OCI-LY7 (cell line): Measurements from ENCODE around the gene OR10V1. TPM values are rescaled to one million over a fixed set of nuclear protein-coding genes. Genes with fewer than 3 reads are reported as not detected.

Experiments
- Bru-seq: library from RNA; stranded (reverse); fragments of 400-500 nt; gene quantifications from one replicate; lab custom pipeline; 2021; lab: Mats Ljungman, UMichigan
- BruChase-seq, 2 experiments: library from RNA; stranded (reverse); fragments of 400-500 nt; gene quantifications; one replicate each; lab custom pipeline; 2021; lab: Mats Ljungman, UMichigan
- BruUV-seq: library from RNA; stranded (reverse); fragments of 400-500 nt; replicated peaks from 2 replicates; lab custom pipeline; 2021; lab: Mats Ljungman, UMichigan
- CTCF ChIA-PET: fragments of 300-600 bp; sonication (Branson Sonifier 250); formaldehyde crosslinking; loops from one replicate; lab custom pipeline; 2022; ENCODE audit warnings: antibody characterized with exemption; ENCODE audit not compliant: unreplicated experiment; lab: Charles Lee
- POLR2A ChIA-PET: fragments of 300-600 bp; sonication (Branson Sonifier 250); formaldehyde crosslinking; loops from one replicate; lab custom pipeline; 2022; ENCODE audit warnings: antibody characterized with exemption; lab: Charles Lee
- DNase-seq: peaks from one replicate; pipeline ENCODE4 v3.0.0-alpha.2; 2015; ENCODE audit warnings: low spot score
- H2AFZ ChIP-seq: fragments of 200-600 bp; sonication (generic), shearing (Covaris generic); 2 replicates; pipeline ENCODE4 v1.6.1; 2014; ENCODE audit warnings: mild to moderate bottlenecking, antibody characterized with exemption, low read length, moderate library complexity
- H3K27ac ChIP-seq: fragments of 200-600 bp; sonication (generic); 2 replicates; pipeline ENCODE4 v1.5.1; 2014; ENCODE audit warnings: mixed run types, low read depth, mild to moderate bottlenecking, moderate library complexity, low read length, inconsistent platforms; ENCODE audit not compliant: poor library complexity, severe bottlenecking
- H3K36me3 ChIP-seq: fragments of 200-600 bp; sonication (generic); 2 replicates; pipeline ENCODE4 v1.6.1; 2014; ENCODE audit warnings: mild to moderate bottlenecking, antibody characterized with exemption, low read length, moderate library complexity, mixed read lengths; ENCODE audit not compliant: insufficient read depth
- H3K4me1 ChIP-seq: fragments of 200-600 bp; sonication (generic); 2 replicates; pipeline ENCODE4 v1.5.1; 2014; ENCODE audit warnings: mild to moderate bottlenecking, low read length; ENCODE audit not compliant: insufficient read depth, poor library complexity, severe bottlenecking
- H3K4me2 ChIP-seq: fragments of 200-600 bp; sonication (generic); 2 replicates; pipeline ENCODE4 v1.6.1; 2014; ENCODE audit warnings: mild to moderate bottlenecking, low read length
- H3K4me3 ChIP-seq: fragments of 200-600 bp; sonication (generic); 2 replicates; pipeline ENCODE4 v1.5.1; 2014; ENCODE audit warnings: mild to moderate bottlenecking, low read depth, low read length; ENCODE audit not compliant: poor library complexity, severe bottlenecking
- H3K79me2 ChIP-seq: fragments of 200-600 bp; sonication (generic); 2 replicates; pipeline ENCODE4 v1.6.1; 2016; ENCODE audit warnings: low read depth, mild to moderate bottlenecking, low read length, moderate library complexity, mixed read lengths; ENCODE audit not compliant: insufficient read depth
- H3K9me2 ChIP-seq: fragments of 200-600 bp; sonication (generic); 2 replicates; pipeline ENCODE4 v1.6.1; 2016; ENCODE audit warnings: mild to moderate bottlenecking, low read length, mixed read lengths; ENCODE audit not compliant: insufficient read depth
- H3K9me3 ChIP-seq: fragments of 200-600 bp; sonication (generic); 2 replicates; pipeline ENCODE4 v1.6.1; 2014; ENCODE audit warnings: mild to moderate bottlenecking, mixed run types, low read length, mixed read lengths
- H4K20me1 ChIP-seq: fragments of 200-600 bp; sonication (generic); 2 replicates; pipeline ENCODE4 v1.6.1; 2014; ENCODE audit warnings: mild to moderate bottlenecking, antibody characterized with exemption, low read length, moderate library complexity, mixed read lengths; ENCODE audit not compliant: insufficient read depth
- EZH2phosphoT487 ChIP-seq: fragments of 200-600 bp; sonication (generic); IDR thresholded peaks from 2 replicates; pipeline ENCODE4 v1.6.1; 2018; ENCODE audit warnings: low read depth, borderline replicate concordance, mild to moderate bottlenecking, mixed run types, antibody characterized with exemption, low read length, moderate library complexity, mixed read lengths
- intact Hi-C: fragments of 100-400 bp; cut with micrococcal nuclease; formaldehyde crosslinking; loops from one replicate; pipeline ENCODE4 v1.10.0; 2022; ENCODE audit not compliant: unreplicated experiment
- long read RNA-seq: library from polyadenylated mRNA; stranded (forward); transcript quantifications from one replicate; pipeline ENCODE4 v2.0.0, GENCODE V29; 2022
- total RNA-seq, 2 experiments: library from RNA; depleted of rRNA in 1 of 2; stranded (reverse); fragments of >200 nt in 1 of 2; shearing (Covaris generic) in 1 of 2; gene quantifications; 2 replicates each; pipeline ENCODE4 v1.2.3, GENCODE V29; 2014 to 2022
- TF ChIP-seq, protein P1 (sequence below): fragments of 200-600 bp; sonication (generic); conservative IDR thresholded peaks from 2 replicates; pipeline ENCODE4 v1.5.1; 2014; ENCODE audit warnings: mild to moderate bottlenecking, antibody characterized with exemption, low read length, moderate library complexity, mixed read lengths

OR10V1 gene, protein sequence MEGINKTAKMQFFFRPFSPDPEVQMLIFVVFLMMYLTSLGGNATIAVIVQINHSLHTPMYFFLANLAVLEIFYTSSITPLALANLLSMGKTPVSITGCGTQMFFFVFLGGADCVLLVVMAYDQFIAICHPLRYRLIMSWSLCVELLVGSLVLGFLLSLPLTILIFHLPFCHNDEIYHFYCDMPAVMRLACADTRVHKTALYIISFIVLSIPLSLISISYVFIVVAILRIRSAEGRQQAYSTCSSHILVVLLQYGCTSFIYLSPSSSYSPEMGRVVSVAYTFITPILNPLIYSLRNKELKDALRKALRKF
- total RNA-seq (2014; rRNA removed; shearing (Covaris generic)), result not detected in 2 replicates
- not detected in 2 replicates for total RNA-seq (2022)
- not detected for Bru-seq, nascent RNA
- not detected for BruChase-seq, experiment 1, labeled RNA remaining after a 6-hour chase
- BruChase-seq, experiment 2, labeled RNA remaining after a 2-hour chase, result not detected
- long read RNA-seq, result 0 reads

DNA sequence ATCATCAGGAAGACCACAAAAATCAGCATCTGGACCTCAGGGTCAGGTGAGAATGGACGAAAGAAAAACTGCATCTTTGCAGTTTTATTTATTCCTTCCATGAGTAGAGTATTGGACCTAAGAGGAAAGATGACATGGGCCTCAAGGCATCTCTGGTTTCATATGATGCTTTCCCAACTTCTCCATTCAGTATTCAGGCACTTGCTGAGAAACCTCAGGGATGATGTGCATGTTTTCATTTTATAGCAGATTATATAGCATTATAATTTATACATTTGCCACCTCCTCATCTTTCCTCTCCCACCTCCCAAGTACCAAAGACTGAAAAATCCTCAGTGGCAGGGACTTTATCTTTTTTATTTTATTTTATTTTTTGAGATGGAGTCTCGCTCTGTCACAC lies at the start of gene OR10V1:
OR10V1 (minus strand) TSS at position 101 of the 400 bp plus-strand sequence; CDS start at position 101, 0 bp downstream.
- intact Hi-C loops, result no loop called here
- Histone ChIP-seq H3K36me3 (no peaks in the 10 kb centered on the region), H4K20me1 (no peaks in the 10 kb centered on the region), H3K4me2 (no peak within 1 kb of the TSS), H3K27ac (no peak within 1 kb of the TSS), H3K9me2 (no peaks in the 10 kb centered on the region), H3K4me3 (no peak within 1 kb of the TSS), H2AFZ (no peak within 1 kb of the TSS), H3K79me2 (no peaks in the 10 kb centered on the region), H3K4me1 (no peaks in the 10 kb centered on the region), H3K9me3 (no peaks in the 10 kb centered on the region)
- no peak for DNase-seq
- POLR2A ChIA-PET, result no interaction called here
- BruUV-seq, result no TSS peak
- TF ChIP-seq, protein P1, sequence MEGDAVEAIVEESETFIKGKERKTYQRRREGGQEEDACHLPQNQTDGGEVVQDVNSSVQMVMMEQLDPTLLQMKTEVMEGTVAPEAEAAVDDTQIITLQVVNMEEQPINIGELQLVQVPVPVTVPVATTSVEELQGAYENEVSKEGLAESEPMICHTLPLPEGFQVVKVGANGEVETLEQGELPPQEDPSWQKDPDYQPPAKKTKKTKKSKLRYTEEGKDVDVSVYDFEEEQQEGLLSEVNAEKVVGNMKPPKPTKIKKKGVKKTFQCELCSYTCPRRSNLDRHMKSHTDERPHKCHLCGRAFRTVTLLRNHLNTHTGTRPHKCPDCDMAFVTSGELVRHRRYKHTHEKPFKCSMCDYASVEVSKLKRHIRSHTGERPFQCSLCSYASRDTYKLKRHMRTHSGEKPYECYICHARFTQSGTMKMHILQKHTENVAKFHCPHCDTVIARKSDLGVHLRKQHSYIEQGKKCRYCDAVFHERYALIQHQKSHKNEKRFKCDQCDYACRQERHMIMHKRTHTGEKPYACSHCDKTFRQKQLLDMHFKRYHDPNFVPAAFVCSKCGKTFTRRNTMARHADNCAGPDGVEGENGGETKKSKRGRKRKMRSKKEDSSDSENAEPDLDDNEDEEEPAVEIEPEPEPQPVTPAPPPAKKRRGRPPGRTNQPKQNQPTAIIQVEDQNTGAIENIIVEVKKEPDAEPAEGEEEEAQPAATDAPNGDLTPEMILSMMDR, result no peak
- TF ChIP-seq EZH2phosphoT487, result no peak
- CTCF ChIA-PET, result no interaction called here

DNA sequence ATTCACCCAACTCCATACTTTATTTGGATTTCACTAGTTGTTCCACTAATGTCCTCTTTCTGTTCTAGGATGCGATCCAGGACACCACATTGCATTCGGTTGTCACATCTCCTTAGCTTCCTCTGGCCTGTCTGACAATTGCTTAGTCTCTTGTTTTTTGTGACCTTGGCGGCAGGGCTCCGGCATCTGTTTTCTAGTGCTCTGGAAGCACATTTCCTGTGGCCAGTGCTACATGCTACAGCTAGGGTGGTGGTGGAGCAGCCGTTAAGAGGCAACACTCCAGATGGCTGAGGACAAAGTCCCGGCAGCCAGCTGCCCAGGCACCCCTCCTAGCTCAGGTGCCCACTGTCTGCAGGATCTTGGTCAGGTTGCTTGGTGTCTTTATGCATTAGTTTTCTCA lies 48.3 kb upstream of the OR10V1 start:
- no peak for DNase-seq
- CTCF ChIA-PET, result no interaction called here
- TF ChIP-seq, protein P1, result no peak
- TF ChIP-seq EZH2phosphoT487, result no peak
- H3K36me3 ChIP-seq, result no peaks in the 10 kb centered on the region
- H3K4me3 ChIP-seq, result no peak overlapping the region
- H3K79me2 ChIP-seq, result no peaks in the 10 kb centered on the region
- no peaks in the 10 kb centered on the region for H3K9me3 ChIP-seq
- H2AFZ ChIP-seq, result no peak overlapping the region
- POLR2A ChIA-PET, result no interaction called here
- no peaks in the 10 kb centered on the region for H4K20me1 ChIP-seq
- H3K4me1 ChIP-seq, result peaks cover 22% of the 10 kb centered on the region
- no peak overlapping the region for H3K4me2 ChIP-seq
- H3K27ac ChIP-seq, result no peak overlapping the region
- no TSS peak for BruUV-seq
- intact Hi-C loops, result no loop called here
- H3K9me2 ChIP-seq, result no peaks in the 10 kb centered on the region

DNA sequence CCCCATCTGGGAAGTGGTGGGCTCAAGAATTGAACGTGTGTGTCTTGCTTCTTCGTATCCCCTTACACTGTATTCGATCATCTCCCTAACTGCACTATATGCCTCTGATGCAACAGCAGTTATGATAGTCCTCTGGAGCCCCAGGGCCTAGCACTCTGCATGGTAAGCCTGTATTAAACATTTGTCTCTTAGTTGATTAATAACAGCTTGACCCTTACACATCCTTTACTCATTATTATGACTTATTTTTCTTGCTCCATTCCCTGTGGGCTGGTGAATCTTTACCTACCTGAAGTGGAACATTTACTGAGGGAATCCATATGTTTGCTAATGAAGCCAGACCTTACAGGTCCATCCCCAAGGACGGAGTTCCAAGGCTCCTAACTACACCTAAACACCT lies 47.1 kb upstream of the OR10V1 start:
- Histone ChIP-seq H3K27ac (no peak overlapping the region), H2AFZ (no peak overlapping the region), H3K4me2 (no peak overlapping the region), H3K4me3 (no peak overlapping the region), H3K79me2 (no peaks in the 10 kb centered on the region), H3K4me1 (peaks cover 23% of the 10 kb centered on the region), H4K20me1 (no peaks in the 10 kb centered on the region), H3K9me2 (no peaks in the 10 kb centered on the region), H3K9me3 (no peaks in the 10 kb centered on the region), H3K36me3 (no peaks in the 10 kb centered on the region)
- no peak for TF ChIP-seq EZH2phosphoT487
- TF ChIP-seq, protein P1, result no peak
- intact Hi-C loops, result no loop called here
- no TSS peak for BruUV-seq
- CTCF ChIA-PET, result no interaction called here
- no peak for DNase-seq
- POLR2A ChIA-PET, result no interaction called here
